Dermis blood vessel endothelial cell (primary cell): Measurements from ENCODE around the gene UNC5B. TPM values are rescaled to one million over a fixed set of nuclear protein-coding genes. Genes with fewer than 3 reads are reported as not detected.

ENCODE experiments used
- DNase-seq: peaks from one replicate; pipeline ENCODE4 v3.0.0; 2010
- total RNA-seq: library from RNA; depleted of rRNA; stranded (reverse); fragments of >200 nt; gene quantifications from 2 replicates; pipeline ENCODE4 v1.2.3, GENCODE V29; 2014

The UNC5B gene
- total RNA-seq, 1 donor from 2014 or later: 15.1 TPM

DNA sequence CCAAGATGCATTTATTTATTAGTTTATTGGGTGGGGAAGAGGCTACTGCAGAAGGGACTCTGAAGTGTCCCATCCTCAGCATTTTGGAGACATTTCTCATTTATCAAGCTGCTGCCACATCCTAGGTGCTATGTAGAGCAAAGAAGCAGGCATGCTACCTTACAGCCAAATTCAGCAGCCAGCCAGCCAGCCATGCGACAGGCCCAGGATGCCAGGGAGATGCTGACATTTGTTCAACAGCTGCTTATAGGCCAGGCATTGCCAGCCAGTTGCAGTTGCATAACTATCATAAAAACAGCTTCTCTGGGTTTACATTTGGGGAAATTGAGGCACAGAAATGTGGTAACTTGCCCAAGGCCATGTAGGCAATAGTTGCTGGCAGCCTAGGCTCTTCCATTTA is 109.0 kb downstream of the UNC5B start:
- no peak for DNase-seq

DNA sequence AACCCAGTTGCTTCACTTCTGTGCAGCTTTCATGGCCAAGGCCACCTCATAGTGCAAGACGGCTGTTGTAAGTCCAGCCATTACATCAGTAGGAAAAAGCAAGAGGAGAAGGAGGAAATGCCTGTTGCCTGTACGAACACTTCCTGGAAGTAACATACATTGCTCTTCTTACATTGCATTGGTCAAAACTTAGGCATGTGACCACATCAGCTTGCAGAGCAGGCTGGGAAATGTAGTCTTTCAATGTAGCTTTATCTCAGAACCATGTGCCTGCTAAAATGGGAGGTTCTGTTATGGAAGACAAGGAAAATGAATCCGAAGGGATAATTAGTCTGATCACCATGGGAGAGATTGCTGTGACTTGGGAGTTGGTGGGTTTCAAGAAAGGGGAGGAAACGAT is 111.0 kb downstream of the UNC5B start:
- DNase-seq: peak; percentile 53

- no peak for DNase-seq
These were observed 112.4 kb downstream of the UNC5B start for GRCh38 chr10:71324743-71325142.

GRCh38 chr10:71325267-71325666 is 112.9 kb downstream of the UNC5B start:
- DNase-seq: no peak

DNA sequence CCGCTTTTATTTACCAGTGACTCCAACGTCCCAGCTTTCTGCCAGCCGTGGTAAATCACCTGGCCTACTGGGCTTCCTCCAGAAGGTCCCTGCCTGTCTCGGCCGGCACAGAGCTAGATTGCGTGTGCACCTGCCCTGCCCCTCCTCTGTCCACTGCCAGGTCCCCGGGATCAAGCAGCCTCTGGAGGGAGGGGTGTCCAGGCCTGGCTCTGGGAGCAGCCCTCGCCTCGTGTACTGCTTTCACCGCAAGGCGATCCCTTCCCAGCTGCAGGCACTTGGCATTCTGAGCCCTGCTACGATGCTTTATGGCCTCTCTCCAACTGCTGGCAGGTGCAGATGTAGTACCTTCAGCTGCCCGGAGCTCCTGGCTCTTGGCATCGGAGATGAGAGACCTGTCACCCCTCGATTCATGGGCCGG is 114.1 kb downstream of the UNC5B start:
- DNase-seq: no peak

GRCh38 chr10:71330789-71331404 is 118.5 kb downstream of the UNC5B start:
- no peak for DNase-seq

- DNase-seq: no peak
These were observed 119.4 kb downstream of the UNC5B start for GRCh38 chr10:71331736-71332135.

GRCh38 chr10:71332466-71332865 is 120.1 kb downstream of the UNC5B start:
- DNase-seq: no peak

DNA sequence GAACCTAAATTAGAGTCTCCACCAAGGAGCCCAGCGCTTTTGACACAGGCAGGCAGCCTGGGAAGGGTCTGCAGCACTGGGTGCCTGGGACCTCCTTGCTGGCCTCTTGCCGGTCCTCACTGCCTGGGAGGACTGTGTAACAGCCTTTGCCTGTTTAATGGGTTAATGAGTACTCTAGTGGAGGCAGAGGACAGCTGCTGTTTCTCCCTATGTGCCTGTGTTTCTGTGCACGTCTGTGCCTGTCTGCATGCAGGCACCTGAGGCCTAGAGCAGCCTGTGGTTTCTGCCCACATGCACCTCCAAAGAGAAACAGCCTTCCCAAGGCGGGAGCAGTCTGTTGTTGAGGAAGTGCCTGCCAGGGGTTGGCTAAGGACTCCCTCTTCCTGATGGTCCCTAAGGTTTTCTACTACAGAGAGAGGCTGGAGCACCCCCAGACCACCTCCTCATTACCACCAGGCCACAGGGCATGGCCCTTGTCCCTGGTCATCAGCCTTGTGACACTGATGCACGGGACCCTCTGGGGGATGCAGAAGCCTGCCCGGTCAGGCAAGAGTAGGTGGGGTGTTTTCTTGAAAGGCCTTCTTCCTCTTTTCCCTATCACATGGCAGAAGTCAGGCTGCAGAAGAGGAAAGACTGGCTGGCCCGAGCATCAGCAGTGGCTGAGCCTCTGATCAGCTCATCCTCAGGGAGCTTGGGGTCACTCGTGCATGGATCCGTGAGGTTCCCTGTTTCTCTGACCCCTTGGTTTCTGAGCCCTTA is 120.9 kb downstream of the UNC5B start:
- DNase-seq: no peak

- DNase-seq: no peak
These were observed 121.9 kb downstream of the UNC5B start for GRCh38 chr10:71334221-71334791.

DNA sequence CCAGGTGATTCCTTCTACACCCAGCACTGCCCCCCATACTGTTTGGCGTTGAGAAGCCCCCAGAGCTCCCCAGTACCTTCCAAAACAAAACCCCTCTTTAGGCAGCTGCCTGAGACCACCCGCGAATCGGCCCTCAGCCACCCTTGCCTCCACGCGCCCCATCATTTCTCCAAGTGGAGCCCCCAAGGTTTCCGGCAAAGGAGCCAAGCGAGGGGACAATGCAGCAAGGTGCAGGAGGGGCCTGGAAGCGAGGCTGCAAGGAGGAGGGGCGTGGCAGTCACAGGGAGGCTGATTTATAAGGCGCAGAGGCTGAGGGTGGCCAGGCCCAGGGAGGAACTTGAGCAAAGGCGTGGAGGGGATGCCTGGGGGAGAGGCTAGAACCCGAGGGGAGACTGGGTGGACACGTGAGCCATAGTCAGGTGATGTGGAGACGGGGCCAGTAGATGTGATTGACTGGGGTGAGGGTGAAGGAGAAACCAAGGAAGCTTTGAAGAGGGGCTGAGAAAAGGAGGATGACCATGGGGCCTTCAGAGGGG is 122.9 kb downstream of the UNC5B start:
- no peak for DNase-seq

DNA sequence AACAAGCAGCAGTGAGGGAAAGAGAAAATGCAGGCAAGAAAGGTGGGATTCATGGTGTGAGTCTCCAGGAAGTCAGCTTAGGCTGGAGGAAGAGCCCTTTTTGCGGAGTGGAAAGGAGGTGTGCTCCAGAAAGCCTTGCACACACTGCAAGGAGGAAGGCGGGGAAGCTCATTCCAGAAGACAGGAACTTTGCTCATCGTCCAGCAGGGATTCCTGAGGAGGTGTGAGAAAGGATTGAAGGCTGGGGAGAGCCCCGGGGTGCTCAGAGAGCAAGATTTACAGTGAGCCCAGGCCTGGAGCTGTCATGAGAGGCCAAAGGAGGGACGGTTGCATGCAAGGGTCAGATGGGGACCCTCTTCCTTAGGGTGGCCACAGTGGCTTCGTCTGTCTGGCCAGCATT is 124.3 kb downstream of the UNC5B start:
- DNase-seq: no peak

- no peak for DNase-seq
These were observed 124.9 kb downstream of the UNC5B start for GRCh38 chr10:71337219-71337701.

- DNase-seq: no peak
These were observed 126.5 kb downstream of the UNC5B start for GRCh38 chr10:71338728-71339495.

- DNase-seq: no peak
These were observed 127.6 kb downstream of the UNC5B start for GRCh38 chr10:71339796-71340589.

- no peak for DNase-seq
These were observed 130.4 kb downstream of the UNC5B start for GRCh38 chr10:71342573-71343391.

GRCh38 chr10:71343392-71343773 is 131.0 kb downstream of the UNC5B start:
- DNase-seq: no peak

GRCh38 chr10:71344154-71344925 is 132.0 kb downstream of the UNC5B start:
- no peak for DNase-seq

DNA sequence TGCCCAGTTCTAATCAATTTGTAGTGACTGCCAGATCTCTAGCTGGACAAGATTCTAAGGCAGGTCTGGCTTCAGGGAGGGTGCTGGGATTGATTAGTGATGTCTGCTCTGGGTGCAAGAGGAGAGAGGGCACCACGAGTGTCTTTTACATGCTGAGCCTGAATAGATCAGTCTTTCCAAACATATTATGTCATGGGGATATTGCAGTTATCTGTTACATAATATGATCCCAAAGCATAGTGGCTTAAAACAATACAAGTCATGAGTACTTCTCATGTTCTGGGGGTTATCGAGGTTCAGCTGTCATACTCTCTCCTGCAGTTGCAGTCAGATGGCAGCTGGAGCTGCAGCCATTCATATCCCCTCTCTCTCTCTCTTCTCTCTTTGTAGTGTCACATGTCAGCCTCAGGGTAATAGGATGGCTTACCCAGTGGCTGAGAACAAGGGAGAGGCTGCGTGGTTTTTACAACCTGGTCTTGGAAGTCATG is 132.7 kb downstream of the UNC5B start:
- no peak for DNase-seq

DNA sequence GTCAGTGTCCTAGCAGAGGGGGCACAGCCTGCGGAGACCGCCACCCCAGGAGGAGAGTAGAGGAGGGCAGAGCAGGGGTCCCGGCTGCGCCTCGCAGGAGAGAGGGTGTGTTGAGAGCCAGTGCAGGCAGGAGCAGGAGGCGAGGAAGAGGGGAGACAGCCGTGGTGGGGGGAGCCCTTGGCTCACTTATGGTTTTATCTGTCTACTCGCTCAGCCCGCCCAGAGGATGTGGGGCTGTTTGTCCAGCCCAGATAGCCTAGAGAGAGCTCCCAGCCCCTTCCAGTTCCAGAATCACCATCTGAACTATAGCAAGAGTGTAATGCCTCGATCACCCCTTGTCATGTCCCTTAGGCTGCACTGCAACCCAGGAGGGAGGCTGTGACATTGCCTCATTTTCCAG is 133.3 kb downstream of the UNC5B start:
- no peak for DNase-seq
